ENCODE data around the gene VDR.

VDR gene

GRCh38 chr12:47904713-47905709 lies at the start of gene VDR:
Gene VDR (minus strand): TSS chr12:47904994. CDS start chr12:47879113, 25,881 bp downstream.
- peak; percentile 83 for DNase-seq

- DNase-seq, result no peak
Measured at GRCh38 chr12:47954058-47954457, 49.3 kb upstream of the VDR start.

DNA sequence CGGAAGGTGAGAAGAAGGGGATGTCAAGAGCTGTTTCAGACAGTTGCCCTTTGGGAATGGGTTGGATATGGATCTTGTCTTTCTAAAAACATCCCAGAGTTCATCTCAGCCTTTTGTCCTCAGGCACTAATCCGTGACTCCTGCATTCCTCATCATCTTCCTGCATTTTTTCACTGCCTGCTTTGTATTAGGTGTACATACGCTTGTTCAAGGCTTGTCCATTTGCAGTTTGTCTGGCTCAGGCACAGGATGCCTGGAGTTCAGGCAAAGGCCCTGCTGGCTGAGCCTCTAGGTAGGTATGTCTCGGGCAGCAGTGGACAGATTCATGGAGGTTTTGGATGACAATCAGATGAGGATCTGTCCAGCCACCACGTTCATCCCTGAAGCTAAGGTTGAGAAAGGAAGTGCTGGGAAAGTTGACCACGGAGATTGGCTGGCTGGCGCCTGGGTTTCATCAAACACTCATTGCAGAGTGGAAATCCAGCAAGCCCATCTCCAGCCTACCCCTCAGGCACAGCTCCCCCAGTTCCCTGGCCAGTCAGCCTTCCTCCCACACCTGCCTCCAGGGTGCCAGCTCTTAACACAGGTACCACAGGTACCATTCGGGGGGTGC lies 46.2 kb upstream of the VDR start:
- no peak for DNase-seq

GRCh38 chr12:47949441-47950341 lies 44.9 kb upstream of the VDR start:
- peak; percentile 60 for DNase-seq

DNA sequence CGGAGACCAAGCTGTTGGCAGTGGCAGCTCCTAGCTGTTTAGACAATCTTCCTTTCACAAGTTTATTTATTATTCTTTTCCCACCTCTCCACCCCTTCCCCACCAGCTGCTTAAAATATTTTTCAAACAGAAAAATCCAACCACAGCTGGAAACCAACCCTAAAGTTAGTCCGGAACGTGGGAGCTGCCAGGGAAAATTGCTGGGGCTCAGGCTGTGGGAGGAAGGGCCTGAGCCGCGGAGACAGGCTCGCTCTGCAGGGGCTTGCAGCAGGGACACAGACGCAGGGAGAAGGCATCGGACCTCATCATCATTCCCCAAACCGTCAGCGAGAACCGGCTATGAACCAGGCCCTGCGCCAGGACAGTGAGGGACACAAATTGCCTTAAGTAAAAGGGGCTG lies 42.5 kb upstream of the VDR start:
- DNase-seq, result no peak

DNA sequence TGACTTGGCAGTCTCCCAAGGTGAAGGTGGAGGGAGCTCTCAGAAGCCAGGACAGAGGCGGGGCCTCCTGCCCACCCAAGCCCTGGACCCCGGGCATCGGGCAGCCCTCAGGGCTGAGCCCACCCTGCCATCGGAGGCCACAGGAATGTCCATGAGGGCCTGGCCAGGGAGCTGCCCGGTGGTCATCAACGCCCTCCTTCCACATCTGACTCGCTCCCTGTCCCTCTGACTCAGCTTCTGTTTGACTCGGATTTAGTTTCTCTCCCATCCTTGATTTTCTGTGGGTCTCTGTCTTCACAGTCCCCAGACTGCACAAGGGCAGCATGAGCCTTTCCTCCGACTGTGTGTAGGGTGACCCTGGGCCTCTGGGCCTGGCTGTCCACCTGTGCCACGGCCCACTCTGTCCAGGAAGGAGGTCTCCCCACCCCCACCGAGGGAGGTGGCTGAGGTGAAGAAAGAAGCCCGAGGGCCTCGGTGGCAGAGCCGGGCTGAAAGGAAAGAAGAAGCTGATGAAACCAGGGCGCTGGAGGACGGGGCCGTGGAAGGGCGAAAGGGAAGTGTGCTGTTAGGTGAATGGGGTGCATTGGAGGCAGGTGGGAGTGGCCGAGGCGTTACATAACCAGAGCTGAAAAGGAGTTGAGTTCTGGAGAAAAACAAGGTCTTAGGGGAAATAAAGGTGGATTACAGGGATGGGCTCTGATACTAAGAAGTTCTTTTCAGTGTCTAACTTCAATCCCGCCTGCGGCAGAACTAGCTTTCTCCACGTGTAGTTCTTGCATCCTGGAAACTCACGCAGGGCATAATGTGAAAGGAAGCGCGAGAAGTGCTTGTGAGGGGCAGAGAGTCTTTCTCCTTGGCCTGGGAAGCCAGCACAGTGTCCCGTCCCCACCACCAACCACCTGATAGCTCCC lies 41.9 kb upstream of the VDR start:
- DNase-seq, result no peak

DNA sequence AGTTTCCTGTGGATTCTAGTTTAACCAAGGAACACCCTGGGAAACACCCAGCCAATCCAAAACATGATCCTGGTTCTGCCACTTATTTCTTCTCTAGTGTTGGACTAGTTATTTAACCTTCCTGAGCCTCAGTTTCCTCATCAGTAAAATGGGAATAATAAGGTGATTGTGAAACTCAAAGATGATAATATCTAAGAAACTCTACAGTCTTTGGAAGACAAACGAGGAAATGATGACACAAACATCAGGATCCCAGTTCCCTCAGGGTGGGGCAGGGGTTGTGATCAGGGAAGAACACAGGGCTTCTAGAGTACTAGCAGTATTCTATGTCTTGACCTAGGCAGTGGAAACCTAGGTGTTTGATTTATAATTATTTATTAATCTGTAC lies 40.5 kb upstream of the VDR start:
- DNase-seq, result no peak

- DNase-seq, result no peak
Measured at GRCh38 chr12:47944685-47945340, 40.0 kb upstream of the VDR start.

- no peak for DNase-seq
Measured at GRCh38 chr12:47943623-47944340, 39.0 kb upstream of the VDR start.

GRCh38 chr12:47942614-47943225 lies 37.9 kb upstream of the VDR start:
- no peak for DNase-seq

DNA sequence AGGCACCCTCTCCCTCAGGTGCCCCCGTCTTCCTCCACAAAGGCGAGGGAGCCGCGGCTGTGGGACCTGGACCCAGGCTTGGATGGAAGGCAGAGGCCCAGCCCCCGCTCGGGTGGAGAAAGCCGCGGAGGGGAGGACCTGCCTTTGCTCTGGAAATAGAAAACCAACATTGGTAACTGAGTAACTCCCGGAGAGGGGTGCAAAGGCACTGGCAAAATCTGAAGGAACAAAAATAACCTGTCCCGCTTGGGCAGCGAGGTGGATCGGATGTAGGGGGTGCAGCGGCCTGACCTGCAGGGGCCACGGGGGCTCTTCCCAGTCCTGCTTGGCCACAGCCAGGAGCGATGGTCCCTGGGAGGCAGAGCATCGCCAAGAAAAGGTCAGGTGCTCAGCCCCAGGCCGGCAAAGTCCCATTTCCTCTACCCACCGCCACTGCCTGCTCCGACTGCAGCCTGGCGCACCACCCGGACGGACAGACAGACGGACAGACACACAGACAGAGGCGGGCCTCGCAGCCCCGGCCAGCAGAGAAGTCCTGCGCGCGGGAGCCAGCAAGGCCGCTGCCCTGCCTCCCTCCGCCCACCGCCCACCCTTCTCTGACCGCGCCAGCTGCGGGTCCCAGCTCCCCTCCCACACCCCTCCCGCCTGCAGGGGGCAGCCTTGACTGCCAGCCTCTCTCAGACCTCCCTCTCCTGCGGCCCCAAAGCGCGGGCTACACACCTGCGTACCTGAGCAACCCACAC lies 37.2 kb upstream of the VDR start:
- DNase-seq, result no peak

- DNase-seq, result no peak
Measured at GRCh38 chr12:47941475-47941780, 36.6 kb upstream of the VDR start.

GRCh38 chr12:47940773-47941474 lies 36.1 kb upstream of the VDR start:
- no peak for DNase-seq

DNA sequence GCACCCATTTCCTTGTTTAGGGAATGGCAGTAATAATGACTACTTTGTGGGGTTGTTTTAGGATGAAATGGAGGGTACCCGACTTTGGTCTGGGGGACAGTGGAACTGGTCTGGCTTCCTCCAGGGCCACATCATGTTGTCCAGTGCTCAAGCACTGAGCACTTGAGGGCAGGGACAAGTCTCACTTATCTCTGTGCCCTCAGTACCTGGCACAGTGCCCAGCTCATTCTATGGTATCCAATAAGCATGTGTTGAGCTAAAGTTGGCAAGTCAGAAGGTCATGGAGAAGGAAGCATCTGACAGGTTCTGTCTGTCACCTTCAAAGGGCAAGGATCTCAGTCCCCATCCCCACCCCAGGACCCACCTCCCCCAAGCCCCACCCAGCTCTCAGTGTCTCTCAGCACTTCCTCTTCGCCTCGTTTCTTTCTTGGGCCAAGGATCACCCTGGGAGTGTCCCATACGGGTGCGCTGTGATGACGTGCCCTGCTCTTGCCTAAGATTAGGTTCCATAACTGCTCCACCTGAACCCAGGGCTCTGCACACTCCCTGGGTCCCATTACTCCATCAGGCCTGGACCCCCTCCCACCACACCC lies 34.3 kb upstream of the VDR start:
- DNase-seq, result peak; percentile 92

DNA sequence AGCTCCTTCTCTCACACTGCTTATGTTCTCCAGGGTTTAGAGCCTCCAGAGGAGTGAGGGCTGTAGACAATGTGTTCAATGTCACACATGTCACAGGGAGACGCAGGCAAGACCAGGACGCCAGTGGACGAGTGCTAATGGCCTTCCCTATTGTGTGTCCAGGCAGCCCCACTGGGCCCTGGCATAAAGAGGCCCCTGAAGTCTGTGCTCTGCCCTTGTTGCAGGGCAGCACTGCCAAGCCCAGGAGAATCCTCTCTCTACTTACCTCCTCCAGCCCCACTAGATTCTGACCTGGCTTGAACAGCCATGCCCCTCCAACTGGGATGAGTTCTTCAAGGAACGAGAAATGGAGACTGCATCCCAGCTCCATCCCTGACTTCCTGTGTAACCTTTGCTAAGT lies 33.8 kb upstream of the VDR start:
- no peak for DNase-seq

- no peak for DNase-seq
Measured at GRCh38 chr12:47938093-47938492, 33.3 kb upstream of the VDR start.

- no peak for DNase-seq
Measured at GRCh38 chr12:47935184-47935583, 30.4 kb upstream of the VDR start.

DNA sequence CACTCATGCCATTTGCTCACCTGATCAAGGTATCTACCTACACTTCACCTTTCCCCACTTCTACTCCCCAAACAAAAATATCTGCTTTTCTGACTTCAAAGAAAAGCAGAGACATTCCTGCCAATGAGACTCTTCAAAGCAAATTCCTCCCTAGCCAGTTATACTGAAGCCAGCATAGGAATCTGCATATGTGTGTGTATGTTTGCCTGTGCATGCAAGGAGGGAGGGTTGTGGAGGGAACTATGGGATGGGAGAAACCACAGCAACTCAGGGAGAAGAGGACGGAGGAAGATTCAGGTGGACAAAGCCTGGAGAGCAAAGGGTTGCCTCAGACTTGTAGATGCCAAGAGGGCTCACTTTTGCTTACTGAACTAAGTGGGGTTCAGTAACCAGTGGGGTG lies 26.4 kb upstream of the VDR start:
- DNase-seq, result no peak

- no peak for DNase-seq
Measured at GRCh38 chr12:47930634-47931033, 25.8 kb upstream of the VDR start.

Measured in hematopoietic multipotent progenitor cell treated with erythropoietin and hydrocortisone succinate and interleukin-3 and kit ligand, for 8 days (in vitro differentiated cells).